ENCODE data around the gene PRPF40A.

The PRPF40A gene

DNA sequence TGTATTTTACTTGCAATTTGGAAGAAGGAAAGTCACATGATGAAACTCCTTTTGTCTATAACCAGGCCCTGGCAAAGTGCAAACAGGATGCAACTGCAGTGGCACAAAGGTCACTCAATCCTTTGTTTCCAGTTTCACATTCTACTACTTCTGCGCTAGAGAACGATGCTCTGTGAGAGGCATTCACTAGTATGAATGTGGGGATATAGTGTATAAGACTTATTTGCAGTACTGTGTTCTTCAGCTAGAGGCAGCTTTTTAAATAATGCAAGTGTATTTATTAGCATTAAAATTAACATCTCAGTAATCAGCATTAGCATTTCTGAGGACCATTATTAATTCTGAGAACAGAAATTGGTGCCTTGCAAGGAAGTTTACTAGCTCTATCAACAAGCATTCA, 68.9 kb downstream of the PRPF40A start:
- Histone ChIP-seq H2AFZ (ENCODE audit: low read depth, low read length) (no peak overlapping the region), H3K4me2 (ENCODE audit: low read length) (no peak overlapping the region), H3K27ac (ENCODE audit: low read length) (no peak overlapping the region), H3K27me3 (ENCODE audit: low read depth, low read length) (no peaks in the 10 kb centered on the region), H3K9me3 (ENCODE audit: insufficient read depth, low read length) (no peaks in the 10 kb centered on the region), H3K36me3 (replicated peaks; ENCODE audit: low read depth, low read length) (peaks cover 19% of the 10 kb centered on the region), H3K9ac (ENCODE audit: low read length) (no peak overlapping the region), H3K79me2 (ENCODE audit: low read length) (no peaks in the 10 kb centered on the region), H3K4me3 (ENCODE audit: low read length) (no peak overlapping the region), H4K20me1 (ENCODE audit: insufficient read depth, low read length) (no peaks in the 10 kb centered on the region), H3K4me1 (ENCODE audit: low read length) (no peaks in the 10 kb centered on the region)
- no peak for TF ChIP-seq EZH2phosphoT487 (IDR thresholded peaks at IDR 0.05; ENCODE audit: low read depth)
- TF ChIP-seq, protein P1, sequence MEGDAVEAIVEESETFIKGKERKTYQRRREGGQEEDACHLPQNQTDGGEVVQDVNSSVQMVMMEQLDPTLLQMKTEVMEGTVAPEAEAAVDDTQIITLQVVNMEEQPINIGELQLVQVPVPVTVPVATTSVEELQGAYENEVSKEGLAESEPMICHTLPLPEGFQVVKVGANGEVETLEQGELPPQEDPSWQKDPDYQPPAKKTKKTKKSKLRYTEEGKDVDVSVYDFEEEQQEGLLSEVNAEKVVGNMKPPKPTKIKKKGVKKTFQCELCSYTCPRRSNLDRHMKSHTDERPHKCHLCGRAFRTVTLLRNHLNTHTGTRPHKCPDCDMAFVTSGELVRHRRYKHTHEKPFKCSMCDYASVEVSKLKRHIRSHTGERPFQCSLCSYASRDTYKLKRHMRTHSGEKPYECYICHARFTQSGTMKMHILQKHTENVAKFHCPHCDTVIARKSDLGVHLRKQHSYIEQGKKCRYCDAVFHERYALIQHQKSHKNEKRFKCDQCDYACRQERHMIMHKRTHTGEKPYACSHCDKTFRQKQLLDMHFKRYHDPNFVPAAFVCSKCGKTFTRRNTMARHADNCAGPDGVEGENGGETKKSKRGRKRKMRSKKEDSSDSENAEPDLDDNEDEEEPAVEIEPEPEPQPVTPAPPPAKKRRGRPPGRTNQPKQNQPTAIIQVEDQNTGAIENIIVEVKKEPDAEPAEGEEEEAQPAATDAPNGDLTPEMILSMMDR (IDR thresholded peaks at IDR 0.05; ENCODE audit: low read depth, low read length), result peak; percentile 13; the same call in 1 of the 2 replicates

DNA sequence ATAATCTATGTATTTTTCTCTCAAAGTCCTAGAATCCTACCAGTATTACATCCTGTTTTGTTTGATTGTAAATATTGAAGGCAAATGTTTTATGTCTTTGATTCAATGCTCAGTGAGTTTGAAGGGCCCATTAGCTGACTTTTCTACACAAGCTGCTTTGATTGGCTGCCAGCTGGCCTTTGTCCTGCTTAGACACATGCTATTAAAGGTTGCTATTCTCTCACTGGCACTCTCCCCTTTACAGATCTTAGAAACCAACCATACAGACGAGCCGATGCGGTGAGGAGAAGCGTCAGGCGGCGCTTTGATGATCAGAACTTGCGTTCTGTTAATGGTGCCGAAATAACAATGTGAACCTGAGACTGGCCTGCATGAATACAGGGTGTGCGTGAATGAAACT, 69.7 kb downstream of the PRPF40A start:
- no peaks in the 10 kb centered on the region for H3K9me3 ChIP-seq (ENCODE audit: insufficient read depth, low read length)
- peaks cover 18% of the 10 kb centered on the region for H3K36me3 ChIP-seq (replicated peaks; ENCODE audit: low read depth, low read length)
- TF ChIP-seq, protein P1 (IDR thresholded peaks at IDR 0.05; ENCODE audit: low read depth, low read length), result no peak
- TF ChIP-seq EZH2phosphoT487 (IDR thresholded peaks at IDR 0.05; ENCODE audit: low read depth), result no peak
- H3K4me3 ChIP-seq (ENCODE audit: low read length), result no peak overlapping the region
- no peak overlapping the region for H3K4me2 ChIP-seq (ENCODE audit: low read length)
- H3K4me1 ChIP-seq (ENCODE audit: low read length), result no peaks in the 10 kb centered on the region
- no peak overlapping the region for H2AFZ ChIP-seq (ENCODE audit: low read depth, low read length)
- no peaks in the 10 kb centered on the region for H4K20me1 ChIP-seq (ENCODE audit: insufficient read depth, low read length)
- H3K27ac ChIP-seq (ENCODE audit: low read length), result no peak overlapping the region
- H3K79me2 ChIP-seq (ENCODE audit: low read length), result no peaks in the 10 kb centered on the region
- no peak overlapping the region for H3K9ac ChIP-seq (ENCODE audit: low read length)
- no peaks in the 10 kb centered on the region for H3K27me3 ChIP-seq (ENCODE audit: low read depth, low read length)

DNA sequence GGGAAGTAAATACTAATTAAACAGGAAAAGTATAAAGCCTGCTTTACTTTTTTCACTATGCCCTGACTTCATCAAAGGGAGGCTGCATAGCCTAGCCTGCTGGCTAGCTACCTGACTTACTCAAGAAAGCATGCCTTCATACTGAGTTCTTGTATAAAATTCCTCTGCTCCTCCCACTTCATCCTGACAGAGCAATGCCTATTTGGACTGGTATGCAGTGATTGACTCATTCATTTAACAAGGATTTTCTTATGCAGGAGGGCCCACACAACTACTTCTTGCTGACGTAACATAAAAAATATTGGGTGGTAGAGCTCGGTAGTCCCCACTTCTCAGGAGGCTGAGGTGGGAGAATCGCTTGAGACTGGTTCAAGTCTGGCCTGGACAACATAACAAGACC, 70.5 kb downstream of the PRPF40A start:
- Histone ChIP-seq H3K36me3 (replicated peaks; ENCODE audit: low read depth, low read length) (peaks cover 10% of the 10 kb centered on the region), H3K79me2 (ENCODE audit: low read length) (no peaks in the 10 kb centered on the region), H3K4me3 (ENCODE audit: low read length) (no peak overlapping the region), H3K4me2 (ENCODE audit: low read length) (no peak overlapping the region), H2AFZ (ENCODE audit: low read depth, low read length) (no peak overlapping the region), H3K4me1 (ENCODE audit: low read length) (no peaks in the 10 kb centered on the region), H3K27ac (ENCODE audit: low read length) (no peak overlapping the region), H3K9ac (ENCODE audit: low read length) (no peak overlapping the region), H4K20me1 (ENCODE audit: insufficient read depth, low read length) (no peaks in the 10 kb centered on the region), H3K27me3 (ENCODE audit: low read depth, low read length) (no peaks in the 10 kb centered on the region), H3K9me3 (ENCODE audit: insufficient read depth, low read length) (no peaks in the 10 kb centered on the region)
- TF ChIP-seq, protein P1 (IDR thresholded peaks at IDR 0.05; ENCODE audit: low read depth, low read length), result no peak
- no peak for TF ChIP-seq EZH2phosphoT487 (IDR thresholded peaks at IDR 0.05; ENCODE audit: low read depth)

DNA sequence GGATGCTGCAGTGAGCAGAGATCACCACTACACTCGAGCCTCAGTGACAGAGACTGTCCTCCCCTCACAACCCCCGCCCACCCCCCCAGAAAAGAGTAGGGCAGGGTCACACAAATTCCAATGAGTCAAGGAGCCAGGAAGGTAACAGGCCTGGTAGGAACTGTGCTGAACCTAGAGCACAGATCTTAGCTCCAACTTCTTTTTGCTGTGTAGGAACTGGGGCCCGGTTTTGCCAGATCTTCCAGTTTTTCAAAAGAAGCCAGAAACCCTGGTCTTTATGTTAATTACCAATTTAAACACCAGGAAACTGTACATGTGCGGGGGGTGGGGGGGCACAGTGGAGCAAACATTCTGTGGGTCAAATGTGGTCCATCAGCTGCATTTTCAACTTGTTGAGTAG, 71.0 kb downstream of the PRPF40A start:
- no peak overlapping the region for H3K27ac ChIP-seq (ENCODE audit: low read length)
- H4K20me1 ChIP-seq (ENCODE audit: insufficient read depth, low read length), result no peaks in the 10 kb centered on the region
- no peak for TF ChIP-seq EZH2phosphoT487 (IDR thresholded peaks at IDR 0.05; ENCODE audit: low read depth)
- TF ChIP-seq, protein P1 (IDR thresholded peaks at IDR 0.05; ENCODE audit: low read depth, low read length), result no peak
- H3K27me3 ChIP-seq (ENCODE audit: low read depth, low read length), result no peaks in the 10 kb centered on the region
- H3K4me2 ChIP-seq (ENCODE audit: low read length), result no peak overlapping the region
- no peak overlapping the region for H2AFZ ChIP-seq (ENCODE audit: low read depth, low read length)
- H3K4me3 ChIP-seq (ENCODE audit: low read length), result no peak overlapping the region
- no peak overlapping the region for H3K9ac ChIP-seq (ENCODE audit: low read length)
- H3K79me2 ChIP-seq (ENCODE audit: low read length), result no peaks in the 10 kb centered on the region
- H3K4me1 ChIP-seq (ENCODE audit: low read length), result no peaks in the 10 kb centered on the region
- peaks cover 9% of the 10 kb centered on the region for H3K36me3 ChIP-seq (replicated peaks; ENCODE audit: low read depth, low read length)
- no peaks in the 10 kb centered on the region for H3K9me3 ChIP-seq (ENCODE audit: insufficient read depth, low read length)

Measured in OCI-LY3 (cell line).